CD8-positive, alpha-beta memory T cell (primary cell): ENCODE measurements around the gene MCF2L. TPM values are rescaled to one million over a fixed set of nuclear protein-coding genes. Genes with fewer than 3 reads are reported as not detected.

Experiments used
- CTCF ChIA-PET: fragments of 350-600 bp; sonication (Branson Sonifier 250); formaldehyde crosslinking; loops from one replicate; lab custom pipeline; 2021; ENCODE audit warnings: antibody characterized with exemption; lab: Charles Lee
- POLR2A ChIA-PET: fragments of 350-600 bp; sonication (Branson Sonifier 250); formaldehyde crosslinking; loops from one replicate; lab custom pipeline; 2021; ENCODE audit warnings: antibody characterized with exemption; lab: Charles Lee
- DNase-seq, 5 donors: peaks; one replicate each; pipeline versions ENCODE4 v3.0.0 to v3.0.0-alpha.2; 2020 to 2022; ENCODE audit warnings: mixed read lengths in 1 of 5
- H3K27ac ChIP-seq: one replicate; pipeline ENCODE4 v1.7.0; 2013; ENCODE audit warnings: low read depth, mild to moderate bottlenecking, low read length, moderate library complexity
- H3K27me3 ChIP-seq: 2 replicates; pipeline ENCODE4 v1.7.0; 2013; ENCODE audit warnings: low read length, mild to moderate bottlenecking; ENCODE audit not compliant: insufficient read depth, poor library complexity, severe bottlenecking
- H3K36me3 ChIP-seq: 2 replicates; pipeline ENCODE4 v1.7.0; 2013; ENCODE audit warnings: mild to moderate bottlenecking, low read length, moderate library complexity; ENCODE audit not compliant: insufficient read depth
- H3K4me1 ChIP-seq: 2 replicates; pipeline ENCODE4 v1.7.0; 2013; ENCODE audit warnings: mild to moderate bottlenecking, low read length, moderate library complexity; ENCODE audit not compliant: insufficient read depth
- H3K4me3 ChIP-seq: 2 replicates; pipeline ENCODE4 v1.7.0; 2013; ENCODE audit warnings: mild to moderate bottlenecking, low read length
- H3K9me3 ChIP-seq: 2 replicates; pipeline ENCODE4 v1.7.0; 2013; ENCODE audit warnings: mild to moderate bottlenecking, low read length
- H3K27ac Mint-ChIP-seq, 8 donors: one replicate each; pipeline ENCODE4 v1.8.0; 2020 to 2021; ENCODE audit warnings: mixed read lengths in 8 of 8, mild to moderate bottlenecking in 6 of 8, inconsistent platforms in 3 of 8, moderate library complexity in 3 of 8
- H3K27me3 Mint-ChIP-seq, 2 donors: one replicate each; pipeline ENCODE4 v1.8.0; 2020 to 2021; ENCODE audit warnings: mixed read lengths in 2 of 2, mild to moderate bottlenecking in 1 of 2, moderate library complexity in 1 of 2
- H3K36me3 Mint-ChIP-seq, 3 donors: one replicate each; pipeline ENCODE4 v1.8.0; 2020 to 2021; ENCODE audit warnings: mixed read lengths in 3 of 3, inconsistent platforms in 1 of 3, mild to moderate bottlenecking in 1 of 3
- H3K4me1 Mint-ChIP-seq, 3 donors: one replicate each; pipeline ENCODE4 v1.8.0; 2020 to 2021; ENCODE audit warnings: mixed read lengths in 3 of 3, inconsistent platforms in 1 of 3, mild to moderate bottlenecking in 1 of 3
- H3K4me3 Mint-ChIP-seq, 7 donors: one replicate each; pipeline ENCODE4 v1.8.0; 2020 to 2021; ENCODE audit warnings: mixed read lengths in 7 of 7, mild to moderate bottlenecking in 6 of 7, moderate library complexity in 4 of 7, inconsistent platforms in 2 of 7
- H3K9me3 Mint-ChIP-seq, 5 donors: one replicate each; pipeline ENCODE4 v1.8.0; 2020 to 2022; ENCODE audit warnings: mixed read lengths in 5 of 5, mild to moderate bottlenecking in 3 of 5, moderate library complexity in 2 of 5, inconsistent platforms in 1 of 5
- polyA plus RNA-seq: library from polyadenylated mRNA; unstranded; fragments of 300-500 nt; fragmentation: Illumina TruSeq; gene quantifications from one replicate; pipeline ENCODE4 v1.2.3, GENCODE V29; 2021
- total RNA-seq, 2 experiments: library from RNA; stranded (reverse); gene quantifications; one replicate each; pipeline ENCODE4 v1.2.3, GENCODE V29; 2021

MCF2L gene
- total and polyA plus RNA-seq, 3 experiments from 2014 or later = 2.5 to 9.6 (median 9.1) TPM

- POLR2A ChIA-PET = interaction anchor here (0.6 kb wide), 1 partner anchor 415 kb away, joined by 4 read pairs; no protein-coding TSS in a partner anchor
- H3K4me1 Mint-ChIP-seq = peaks cover 18 to 41% (median 40%) of the 10 kb centered on the region in 3 donors
These were observed 1.7 kb downstream of the MCF2L start for GRCh38 chr13:112970552-112971287.

GRCh38 chr13:112971288-112971643 is 2.3 kb downstream of the MCF2L start:
- CTCF ChIA-PET = no interaction called here
- no peak for DNase-seq
- Mint-ChIP-seq H3K4me1 (peaks cover 18 to 40% (median 36%) of the 10 kb centered on the region in 3 donors), H3K36me3 (peaks cover 0 to 12% (median 2%) of the 10 kb centered on the region in 3 donors), H3K4me3 (peak overlapping the region in 3 of 7 donors; percentile 26 to 67 (median 32)), H3K9me3 (no peaks in the 10 kb centered on the region), H3K27ac (peak overlapping the region in 1 of 8 donors; percentile 33), H3K27me3 (no peaks in the 10 kb centered on the region)
- Histone ChIP-seq H3K27ac (no peak overlapping the region), H3K4me3 (no peak overlapping the region), H3K4me1 (peaks cover 15% of the 10 kb centered on the region), H3K27me3 (no peaks in the 10 kb centered on the region), H3K9me3 (no peaks in the 10 kb centered on the region), H3K36me3 (no peaks in the 10 kb centered on the region)
- POLR2A ChIA-PET = no interaction called here

More at GRCh38 chr13:112970552-112971287, 1.7 kb downstream of the MCF2L start:
- Mint-ChIP-seq H3K27me3 (no peaks in the 10 kb centered on the region), H3K9me3 (no peaks in the 10 kb centered on the region), H3K36me3 (peaks cover 0 to 9% (median 2%) of the 10 kb centered on the region in 3 donors), H3K27ac (peak overlapping the region in 2 of 8 donors; percentile 29 to 96), H3K4me3 (peak overlapping the region; percentile 19 to 99 (median 67))
- Histone ChIP-seq H3K9me3 (no peaks in the 10 kb centered on the region), H3K4me3 (no peak overlapping the region), H3K27ac (no peak overlapping the region), H3K27me3 (no peaks in the 10 kb centered on the region), H3K36me3 (no peaks in the 10 kb centered on the region), H3K4me1 (peaks cover 15% of the 10 kb centered on the region)
- no peak for DNase-seq
- CTCF ChIA-PET = interaction anchor here (1.2 kb wide), 1 partner anchor 59 kb away, joined by 6 read pairs; no protein-coding TSS in a partner anchor

- Mint-ChIP-seq H3K27me3 (no peaks in the 10 kb centered on the region), H3K4me3 (no peak overlapping the region), H3K9me3 (no peaks in the 10 kb centered on the region), H3K36me3 (peaks cover 0 to 18% (median 6%) of the 10 kb centered on the region in 3 donors), H3K27ac (peak overlapping the region in 1 of 8 donors; percentile 10), H3K4me1 (peaks cover 18 to 40% (median 31%) of the 10 kb centered on the region in 3 donors)
- Histone ChIP-seq H3K27ac (no peak overlapping the region), H3K27me3 (no peaks in the 10 kb centered on the region), H3K4me3 (no peak overlapping the region), H3K36me3 (no peaks in the 10 kb centered on the region), H3K4me1 (peaks cover 15% of the 10 kb centered on the region), H3K9me3 (no peaks in the 10 kb centered on the region)
- CTCF ChIA-PET = no interaction called here
- POLR2A ChIA-PET = no interaction called here
- no peak for DNase-seq
These were observed 3.2 kb downstream of the MCF2L start for GRCh38 chr13:112972258-112972657.

- no peak overlapping the region for H3K4me3 ChIP-seq
- POLR2A ChIA-PET = no interaction called here
- H3K27ac ChIP-seq = no peak overlapping the region
- Mint-ChIP-seq H3K4me1 (peaks cover 17 to 36% (median 28%) of the 10 kb centered on the region in 3 donors), H3K9me3 (no peaks in the 10 kb centered on the region), H3K4me3 (no peak overlapping the region), H3K36me3 (peaks cover 0 to 23% (median 6%) of the 10 kb centered on the region in 3 donors), H3K27ac (no peak overlapping the region), H3K27me3 (no peaks in the 10 kb centered on the region)
- CTCF ChIA-PET = no interaction called here
- no peaks in the 10 kb centered on the region for H3K9me3 ChIP-seq
- no peaks in the 10 kb centered on the region for H3K36me3 ChIP-seq
- DNase-seq = no peak
- no peaks in the 10 kb centered on the region for H3K27me3 ChIP-seq
- H3K4me1 ChIP-seq = peaks cover 15% of the 10 kb centered on the region
These were observed 4.0 kb downstream of the MCF2L start for GRCh38 chr13:112972867-112973576.

GRCh38 chr13:112973577-112973951 is 4.5 kb downstream of the MCF2L start:
- Mint-ChIP-seq H3K4me1 (peaks cover 15 to 33% (median 26%) of the 10 kb centered on the region in 3 donors), H3K9me3 (no peaks in the 10 kb centered on the region), H3K4me3 (no peak overlapping the region), H3K27ac (no peak overlapping the region), H3K36me3 (peaks cover 0 to 22% (median 6%) of the 10 kb centered on the region in 3 donors), H3K27me3 (no peaks in the 10 kb centered on the region)
- Histone ChIP-seq H3K9me3 (no peaks in the 10 kb centered on the region), H3K27me3 (no peaks in the 10 kb centered on the region), H3K27ac (no peak overlapping the region), H3K4me1 (peaks cover 15% of the 10 kb centered on the region), H3K36me3 (no peaks in the 10 kb centered on the region), H3K4me3 (no peak overlapping the region)
- ChIA-PET POLR2A (no interaction called here), CTCF (no interaction called here)
- DNase-seq = no peak

- H3K27ac ChIP-seq = no peak overlapping the region
- no peak for DNase-seq
- Mint-ChIP-seq H3K27ac (no peak overlapping the region), H3K27me3 (no peaks in the 10 kb centered on the region), H3K4me1 (peaks cover 14 to 32% (median 25%) of the 10 kb centered on the region in 3 donors), H3K9me3 (no peaks in the 10 kb centered on the region), H3K36me3 (peaks cover 0 to 22% (median 6%) of the 10 kb centered on the region in 3 donors), H3K4me3 (no peak overlapping the region)
- no peak overlapping the region for H3K4me3 ChIP-seq
- peaks cover 15% of the 10 kb centered on the region for H3K4me1 ChIP-seq
- no peaks in the 10 kb centered on the region for H3K36me3 ChIP-seq
- no peaks in the 10 kb centered on the region for H3K9me3 ChIP-seq
- ChIA-PET POLR2A (no interaction called here), CTCF (interaction anchor here (1.0 kb wide), 1 partner anchor 55 kb away, joined by 3 read pairs; no protein-coding TSS in a partner anchor)
- H3K27me3 ChIP-seq = no peaks in the 10 kb centered on the region
These were observed 5.1 kb downstream of the MCF2L start for GRCh38 chr13:112974125-112974524.

- POLR2A ChIA-PET = no interaction called here
- H3K27ac Mint-ChIP-seq = no peak overlapping the region
- H3K9me3 Mint-ChIP-seq = no peaks in the 10 kb centered on the region
- no peaks in the 10 kb centered on the region for H3K36me3 ChIP-seq
- no peaks in the 10 kb centered on the region for H3K27me3 Mint-ChIP-seq
- CTCF ChIA-PET = interaction anchor here (1.0 kb wide), 1 partner anchor 55 kb away, joined by 3 read pairs; no protein-coding TSS in a partner anchor
- H3K36me3 Mint-ChIP-seq = peaks cover 0 to 20% (median 6%) of the 10 kb centered on the region in 3 donors
- H3K4me3 Mint-ChIP-seq = no peak overlapping the region
- no peak overlapping the region for H3K4me3 ChIP-seq
- H3K9me3 ChIP-seq = no peaks in the 10 kb centered on the region
- H3K4me1 ChIP-seq = peaks cover 11% of the 10 kb centered on the region
- no peak for DNase-seq
- H3K4me1 Mint-ChIP-seq = peaks cover 9 to 26% (median 19%) of the 10 kb centered on the region in 3 donors
- H3K27ac ChIP-seq = no peak overlapping the region
- H3K27me3 ChIP-seq = no peaks in the 10 kb centered on the region
These were observed 5.7 kb downstream of the MCF2L start for GRCh38 chr13:112974671-112975070.
